ENCODE data around the gene CSH2.
"Not testable (repeated sequence)": the region's sequence is repeated elsewhere in the genome, so short reads cannot be mapped to it uniquely, and the experiment has no call there.

The CSH2 gene

DNA sequence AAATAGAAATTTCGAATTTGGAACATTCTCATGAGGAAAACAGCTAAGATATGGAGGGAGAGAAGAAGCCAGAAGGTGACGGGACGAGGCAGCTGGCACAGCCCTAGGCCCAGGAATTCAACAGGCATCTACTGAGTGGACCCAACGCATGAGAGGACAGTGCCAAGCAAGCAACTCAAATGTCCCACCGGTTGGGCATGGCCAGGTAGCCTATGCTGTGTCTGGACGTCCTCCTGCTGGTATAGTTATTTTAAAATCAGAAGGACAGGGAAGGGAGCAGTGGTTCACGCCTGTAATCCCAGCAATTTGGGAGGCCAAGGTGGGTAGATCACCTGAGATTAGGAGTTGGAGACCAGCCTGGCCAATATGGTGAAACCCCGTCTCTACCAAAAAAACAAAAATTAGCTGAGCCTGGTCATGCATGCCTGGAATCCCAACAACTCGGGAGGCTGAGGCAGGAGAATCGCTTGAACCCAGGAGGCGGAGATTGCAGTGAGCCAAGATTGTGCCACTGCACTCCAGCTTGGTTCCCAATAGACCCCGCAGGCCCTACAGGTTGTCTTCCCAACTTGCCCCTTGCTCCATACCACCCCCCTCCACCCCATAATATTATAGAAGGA is 43.2 kb upstream of the CSH2 start:
- no peak overlapping the region for H3K4me3 ChIP-seq (ENCODE audit: low read depth, low read length)
- TF ChIP-seq, protein P1, sequence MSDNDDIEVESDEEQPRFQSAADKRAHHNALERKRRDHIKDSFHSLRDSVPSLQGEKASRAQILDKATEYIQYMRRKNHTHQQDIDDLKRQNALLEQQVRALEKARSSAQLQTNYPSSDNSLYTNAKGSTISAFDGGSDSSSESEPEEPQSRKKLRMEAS (IDR thresholded peaks at IDR 0.05; ENCODE audit: low read depth, low read length): no peak
- TF ChIP-seq MYC (IDR thresholded peaks at IDR 0.05; ENCODE audit: low read depth, low read length): no peak
- TF ChIP-seq, protein P2, sequence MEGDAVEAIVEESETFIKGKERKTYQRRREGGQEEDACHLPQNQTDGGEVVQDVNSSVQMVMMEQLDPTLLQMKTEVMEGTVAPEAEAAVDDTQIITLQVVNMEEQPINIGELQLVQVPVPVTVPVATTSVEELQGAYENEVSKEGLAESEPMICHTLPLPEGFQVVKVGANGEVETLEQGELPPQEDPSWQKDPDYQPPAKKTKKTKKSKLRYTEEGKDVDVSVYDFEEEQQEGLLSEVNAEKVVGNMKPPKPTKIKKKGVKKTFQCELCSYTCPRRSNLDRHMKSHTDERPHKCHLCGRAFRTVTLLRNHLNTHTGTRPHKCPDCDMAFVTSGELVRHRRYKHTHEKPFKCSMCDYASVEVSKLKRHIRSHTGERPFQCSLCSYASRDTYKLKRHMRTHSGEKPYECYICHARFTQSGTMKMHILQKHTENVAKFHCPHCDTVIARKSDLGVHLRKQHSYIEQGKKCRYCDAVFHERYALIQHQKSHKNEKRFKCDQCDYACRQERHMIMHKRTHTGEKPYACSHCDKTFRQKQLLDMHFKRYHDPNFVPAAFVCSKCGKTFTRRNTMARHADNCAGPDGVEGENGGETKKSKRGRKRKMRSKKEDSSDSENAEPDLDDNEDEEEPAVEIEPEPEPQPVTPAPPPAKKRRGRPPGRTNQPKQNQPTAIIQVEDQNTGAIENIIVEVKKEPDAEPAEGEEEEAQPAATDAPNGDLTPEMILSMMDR (IDR thresholded peaks at IDR 0.05; ENCODE audit: low read depth, low read length): no peak
- no peak for TF ChIP-seq POLR2A (IDR thresholded peaks at IDR 0.05; ENCODE audit: extremely low read depth, insufficient read length)
- no peak for DNase-seq (ENCODE audit: low read depth)

DNA sequence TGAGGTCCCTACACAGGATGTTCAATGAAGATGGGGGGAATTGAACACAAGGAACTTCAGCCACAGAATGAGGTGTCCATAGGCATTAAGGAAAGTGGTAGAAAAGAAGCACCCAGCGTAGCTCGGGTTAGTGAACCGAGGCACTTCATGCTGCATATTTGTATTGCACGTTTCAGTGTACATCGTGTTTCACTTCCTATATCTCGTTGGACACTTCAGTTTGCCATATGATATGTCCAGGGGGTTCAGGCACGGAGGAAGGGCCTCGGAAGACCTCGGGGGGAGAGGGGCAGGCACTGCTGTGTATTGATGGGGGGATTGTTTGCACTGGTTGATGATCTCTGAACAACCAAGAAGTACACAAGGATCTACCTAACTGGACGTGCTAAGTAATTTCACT is 42.3 kb upstream of the CSH2 start:
- DNase-seq (ENCODE audit: low read depth); H3K4me3 ChIP-seq (ENCODE audit: low read depth, low read length): not testable (repeated sequence)

DNA sequence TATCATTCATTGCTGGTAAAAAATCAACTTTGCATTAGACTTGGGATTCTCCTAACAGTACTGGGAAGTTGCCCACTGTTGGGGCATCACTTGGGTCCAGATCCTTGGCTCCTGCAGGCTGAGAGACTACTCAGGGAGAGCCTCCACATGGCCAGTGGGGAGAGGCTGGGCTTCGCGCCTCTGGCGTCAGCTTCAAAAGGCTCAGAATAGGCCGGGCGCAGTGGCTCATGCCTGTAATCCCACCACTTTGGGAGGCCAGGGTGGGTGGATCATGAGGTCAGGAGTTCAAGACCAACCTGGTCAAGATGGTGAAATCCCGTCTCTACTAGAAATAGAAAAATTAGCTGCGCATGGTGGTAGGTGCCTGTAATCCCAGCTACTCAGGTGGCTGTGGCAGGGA is 41.0 kb upstream of the CSH2 start:
- TF ChIP-seq, protein P2 (IDR thresholded peaks at IDR 0.05; ENCODE audit: low read depth, low read length): no peak
- TF ChIP-seq, protein P1 (IDR thresholded peaks at IDR 0.05; ENCODE audit: low read depth, low read length): no peak
- TF ChIP-seq MYC (IDR thresholded peaks at IDR 0.05; ENCODE audit: low read depth, low read length) (no peak), POLR2A (IDR thresholded peaks at IDR 0.05; ENCODE audit: extremely low read depth, insufficient read length) (no peak)
- DNase-seq (ENCODE audit: low read depth): no peak
- no peak overlapping the region for H3K4me3 ChIP-seq (ENCODE audit: low read depth, low read length)

DNA sequence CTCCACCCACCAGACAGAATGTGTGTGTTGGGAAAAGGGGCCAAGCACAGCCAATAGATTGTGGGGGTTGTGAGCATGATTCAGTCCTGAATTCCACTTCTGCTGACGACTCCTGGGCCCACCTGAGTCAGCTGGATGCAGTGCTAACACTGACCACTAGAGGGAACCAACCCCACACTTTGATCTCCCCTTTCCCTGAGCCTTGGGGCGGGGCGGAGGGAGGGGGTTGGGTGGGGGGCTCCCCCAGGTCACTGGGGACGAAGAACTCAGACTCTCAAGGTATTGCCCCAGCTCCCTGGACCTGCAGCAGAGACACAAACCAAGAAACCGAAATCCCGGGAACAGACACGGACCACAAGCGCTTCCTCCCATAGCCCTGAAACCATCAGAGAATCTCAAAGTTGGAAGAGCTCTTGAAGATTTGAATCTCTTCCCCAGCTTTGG is 38.2 kb upstream of the CSH2 start:
- no peak overlapping the region for H3K4me3 ChIP-seq (ENCODE audit: low read depth, low read length)
- TF ChIP-seq, protein P1 (IDR thresholded peaks at IDR 0.05; ENCODE audit: low read depth, low read length): no peak
- TF ChIP-seq, protein P2 (IDR thresholded peaks at IDR 0.05; ENCODE audit: low read depth, low read length): peak; percentile 65
- TF ChIP-seq MYC (IDR thresholded peaks at IDR 0.05; ENCODE audit: low read depth, low read length): no peak
- peak; percentile 37 for DNase-seq (ENCODE audit: low read depth)

DNA sequence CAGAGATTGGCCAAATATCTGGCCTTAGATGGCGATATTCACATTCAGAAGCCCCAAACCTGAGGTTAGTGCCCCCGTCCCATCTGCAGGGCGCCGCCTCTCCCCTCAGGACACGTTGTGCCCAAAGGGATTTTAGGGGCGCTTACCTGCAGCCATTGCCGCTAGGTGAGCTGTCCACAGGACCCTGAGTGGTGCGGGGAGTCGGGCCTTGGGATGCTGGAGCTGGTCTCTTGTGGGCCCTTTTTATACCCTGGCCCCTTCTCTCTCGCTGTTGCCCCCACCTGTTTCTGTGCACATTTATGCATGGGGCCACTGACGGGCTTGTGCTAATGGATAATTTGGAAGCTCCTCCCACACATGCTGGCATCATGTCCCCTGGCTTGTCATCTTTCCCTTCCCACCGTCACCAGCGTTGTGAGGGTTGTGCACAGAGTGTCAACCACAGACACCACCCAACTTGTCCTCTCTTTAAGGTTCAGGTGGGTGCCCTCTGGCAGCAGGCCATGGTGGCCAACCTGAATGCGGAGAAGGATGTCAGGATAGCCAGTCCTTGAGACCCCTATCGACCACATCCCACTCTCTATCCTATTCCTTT is 37.7 kb upstream of the CSH2 start, which contains the start of gene CSHL1:
TSS of gene CSHL1 (minus strand) at position 218 of the 595 bp plus-strand sequence. CDS start at position 156, 62 bp downstream.
- H3K4me3 ChIP-seq (ENCODE audit: low read depth, low read length): no peak within 1 kb of the TSS
- DNase-seq (ENCODE audit: low read depth): no peak
- TF ChIP-seq, protein P2 (IDR thresholded peaks at IDR 0.05; ENCODE audit: low read depth, low read length): no peak
- TF ChIP-seq, protein P1 (IDR thresholded peaks at IDR 0.05; ENCODE audit: low read depth, low read length): no peak
- no peak for TF ChIP-seq POLR2A (IDR thresholded peaks at IDR 0.05; ENCODE audit: extremely low read depth, insufficient read length)
- no peak for TF ChIP-seq MYC (IDR thresholded peaks at IDR 0.05; ENCODE audit: low read depth, low read length)

DNA sequence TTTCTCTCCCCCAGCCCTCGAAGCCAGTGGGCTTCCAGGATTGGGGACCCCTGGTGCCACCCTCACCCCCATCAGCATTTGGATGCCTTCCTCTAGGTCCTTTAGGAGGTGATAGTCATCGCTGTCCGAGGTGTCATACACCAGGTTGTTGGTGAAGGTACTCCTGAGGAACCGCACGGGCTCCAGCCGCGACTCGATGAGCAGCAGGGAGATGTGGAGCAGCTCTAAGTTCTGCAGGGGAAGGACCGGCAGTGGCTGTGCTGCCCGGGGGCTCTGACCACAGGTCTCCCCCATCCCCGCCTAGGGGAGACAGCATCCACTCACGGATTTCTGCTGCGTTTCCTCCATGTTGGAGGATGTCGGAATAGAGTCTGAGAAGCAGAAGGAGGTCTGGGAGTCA is 36.6 kb upstream of the CSH2 start:
- no peak for DNase-seq (ENCODE audit: low read depth)
- no peak overlapping the region for H3K4me3 ChIP-seq (ENCODE audit: low read depth, low read length)
- TF ChIP-seq, protein P2 (IDR thresholded peaks at IDR 0.05; ENCODE audit: low read depth, low read length): no peak
- TF ChIP-seq, protein P1 (IDR thresholded peaks at IDR 0.05; ENCODE audit: low read depth, low read length): no peak
- TF ChIP-seq MYC (IDR thresholded peaks at IDR 0.05; ENCODE audit: low read depth, low read length) (no peak), POLR2A (IDR thresholded peaks at IDR 0.05; ENCODE audit: extremely low read depth, insufficient read length) (no peak)

DNA sequence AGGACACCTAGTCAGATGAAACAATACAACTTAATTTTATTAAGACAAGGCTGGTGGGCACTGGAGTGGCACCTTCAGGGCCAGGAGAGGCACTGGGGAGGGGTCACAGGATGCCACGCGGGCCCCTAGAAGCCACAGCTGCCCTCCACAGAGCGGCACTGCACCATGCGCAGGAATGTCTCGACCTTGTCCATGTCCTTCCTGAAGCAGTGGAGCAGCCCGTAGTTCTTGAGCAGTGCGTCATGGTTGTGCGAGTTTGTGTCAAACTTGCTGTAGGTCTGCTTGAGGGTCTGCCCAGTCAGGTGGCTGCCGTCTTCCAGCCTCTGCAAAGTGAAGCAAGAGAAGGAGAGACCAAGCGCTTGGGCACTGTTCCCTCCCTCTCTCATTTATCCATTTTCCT is 36.1 kb upstream of the CSH2 start:
- DNase-seq (ENCODE audit: low read depth); H3K4me3 ChIP-seq (ENCODE audit: low read depth, low read length): not testable (repeated sequence)

Data from NB4 (cell line).